Mammary epithelial cell (primary cell): ENCODE data around the gene LHX2.

ENCODE experiments used
- CTCF ChIP-seq, 2 donors: IDR thresholded peaks in 1 of 2; conservative IDR thresholded peaks in 1 of 2; 2 replicates each; pipeline ENCODE4 v1.5.1; 2011 to 2012; ENCODE audit warnings: inconsistent platforms in 2 of 2, low read length in 2 of 2, mild to moderate bottlenecking in 2 of 2, control low read depth in 1 of 2, low read depth in 1 of 2; ENCODE audit not compliant: insufficient read depth in 1 of 2; ENCODE audit errors: extremely low read depth in 1 of 2
- EZH2 ChIP-seq: IDR thresholded peaks from 2 replicates; pipeline ENCODE4 v1.6.1; 2012; ENCODE audit warnings: low read length, inconsistent platforms, borderline replicate concordance

DNA sequence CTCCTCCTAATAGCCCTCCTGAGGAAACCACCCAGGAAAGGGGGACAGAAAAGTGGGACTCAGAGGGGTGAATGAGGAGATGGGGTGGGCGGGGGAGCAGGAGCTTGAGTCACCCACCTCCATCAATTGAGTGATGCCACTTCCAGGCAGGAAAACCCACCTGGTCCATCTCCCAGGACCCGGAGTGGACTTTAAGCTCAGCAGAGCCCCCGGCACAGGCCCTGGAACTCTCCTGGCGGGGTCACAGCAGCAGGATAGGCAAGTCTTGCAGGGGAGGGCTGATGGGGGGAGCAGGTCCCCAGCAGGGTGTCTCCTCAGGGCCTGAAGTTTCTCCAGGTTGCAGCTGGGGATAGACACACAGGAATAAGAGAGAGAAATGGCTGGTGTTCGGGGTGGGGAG lies 40.8 kb downstream of the LHX2 start:
- TF ChIP-seq EZH2 (no peak), CTCF (conservative IDR thresholded peaks at IDR 0.05 in 1 of 2, IDR thresholded peaks at IDR 0.05 in 1 of 2; ENCODE audit: extremely low read depth in 1 of 2, insufficient read depth in 1 of 2, low read depth in 1 of 2, low read length in 2 of 2) (no peak)
